Neural progenitor cell (in vitro differentiated cells): ENCODE measurements around the gene UPK1A. TPM values are rescaled to one million over a fixed set of nuclear protein-coding genes. Genes with fewer than 3 reads are reported as not detected.

Experiments used
- DNase-seq: peaks from one replicate; pipeline ENCODE4 v3.0.0-alpha.2; 2016; ENCODE audit warnings: low spot score
- H2AFZ ChIP-seq: fragments of 200-600 bp; sonication (generic); replicated peaks from 2 replicates; pipeline ENCODE4 v1.6.1; 2016; ENCODE audit warnings: antibody characterized with exemption
- H3F3A ChIP-seq: fragments of 200-600 bp; sonication (generic); 2 replicates; pipeline ENCODE4 v1.6.1; 2016; ENCODE audit warnings: antibody characterized with exemption, low read depth
- H3K27ac ChIP-seq: fragments of 200-600 bp; sonication (generic); 2 replicates; pipeline ENCODE4 v1.5.1; 2016; ENCODE audit warnings: mild to moderate bottlenecking
- H3K27me3 ChIP-seq: fragments of 200-600 bp; sonication (generic); 2 replicates; pipeline ENCODE4 v1.6.1; 2016; ENCODE audit warnings: mild to moderate bottlenecking, moderate library complexity
- H3K36me3 ChIP-seq: fragments of 200-600 bp; sonication (generic); 2 replicates; pipeline ENCODE4 v1.5.1; 2016
- H3K4me1 ChIP-seq: fragments of 200-600 bp; sonication (generic); 2 replicates; pipeline ENCODE4 v1.6.1; 2016; ENCODE audit warnings: mixed run types
- H3K4me2 ChIP-seq: fragments of 200-600 bp; sonication (generic); 2 replicates; pipeline ENCODE4 v1.6.1; 2016
- H3K4me3 ChIP-seq: fragments of 200-600 bp; sonication (generic); 2 replicates; pipeline ENCODE4 v1.5.1; 2016
- H3K79me2 ChIP-seq: fragments of 200-600 bp; sonication (generic); 2 replicates; pipeline ENCODE4 v1.6.1; 2016; ENCODE audit warnings: low read depth
- H3K9ac ChIP-seq: fragments of 200-600 bp; sonication (generic); 2 replicates; pipeline ENCODE4 v1.6.1; 2016
- H3K9me3 ChIP-seq: fragments of 200-600 bp; sonication (generic); 2 replicates; pipeline ENCODE4 v1.5.1; 2016; ENCODE audit warnings: low read depth
- H4K20me1 ChIP-seq: fragments of 200-600 bp; sonication (generic); 2 replicates; pipeline ENCODE4 v1.6.1; 2016; ENCODE audit warnings: low read depth
- H3K27ac Mint-ChIP-seq: 3 replicates; pipeline ENCODE4 v1.8.0; 2021; ENCODE audit warnings: mixed read lengths
- H3K27me3 Mint-ChIP-seq: 2 replicates; pipeline ENCODE4 v1.8.0; 2022; ENCODE audit warnings: low read depth, mild to moderate bottlenecking, inconsistent platforms, moderate library complexity, mixed read lengths; ENCODE audit not compliant: insufficient read depth
- H3K36me3 Mint-ChIP-seq: 3 replicates; pipeline ENCODE4 v1.8.0; 2021; ENCODE audit warnings: mixed read lengths
- H3K4me1 Mint-ChIP-seq: 3 replicates; pipeline ENCODE4 v1.8.0; 2021; ENCODE audit warnings: mixed read lengths
- H3K4me3 Mint-ChIP-seq: 3 replicates; pipeline ENCODE4 v1.8.0; 2021; ENCODE audit warnings: mild to moderate bottlenecking, moderate library complexity, mixed read lengths
- H3K9me3 Mint-ChIP-seq: 3 replicates; pipeline ENCODE4 v1.8.0; 2020; ENCODE audit warnings: mixed read lengths
- EZH2 ChIP-seq: fragments of 200-600 bp; sonication (generic); IDR thresholded peaks from 2 replicates; pipeline ENCODE4 v1.6.1; 2017; ENCODE audit warnings: antibody characterized with exemption, mild to moderate bottlenecking, moderate library complexity
- EZH2phosphoT487 ChIP-seq: fragments of 200-600 bp; sonication (generic); IDR thresholded peaks from 2 replicates; pipeline ENCODE4 v1.6.1; 2017; ENCODE audit warnings: antibody characterized with exemption
- total RNA-seq: library from RNA; depleted of rRNA; stranded (reverse); fragments of >200 nt; gene quantifications from 2 replicates; pipeline ENCODE4 v1.2.3, GENCODE V29; 2015; ENCODE audit warnings: low replicate concordance
- TF ChIP-seq, protein P1 (sequence below): fragments of 200-600 bp; sonication (generic); IDR thresholded peaks from 2 replicates; pipeline ENCODE4 v1.5.1; 2017; ENCODE audit warnings: antibody characterized with exemption, mild to moderate bottlenecking

Gene UPK1A
- total RNA-seq, 1 donor from 2014 or later: not detected

DNA sequence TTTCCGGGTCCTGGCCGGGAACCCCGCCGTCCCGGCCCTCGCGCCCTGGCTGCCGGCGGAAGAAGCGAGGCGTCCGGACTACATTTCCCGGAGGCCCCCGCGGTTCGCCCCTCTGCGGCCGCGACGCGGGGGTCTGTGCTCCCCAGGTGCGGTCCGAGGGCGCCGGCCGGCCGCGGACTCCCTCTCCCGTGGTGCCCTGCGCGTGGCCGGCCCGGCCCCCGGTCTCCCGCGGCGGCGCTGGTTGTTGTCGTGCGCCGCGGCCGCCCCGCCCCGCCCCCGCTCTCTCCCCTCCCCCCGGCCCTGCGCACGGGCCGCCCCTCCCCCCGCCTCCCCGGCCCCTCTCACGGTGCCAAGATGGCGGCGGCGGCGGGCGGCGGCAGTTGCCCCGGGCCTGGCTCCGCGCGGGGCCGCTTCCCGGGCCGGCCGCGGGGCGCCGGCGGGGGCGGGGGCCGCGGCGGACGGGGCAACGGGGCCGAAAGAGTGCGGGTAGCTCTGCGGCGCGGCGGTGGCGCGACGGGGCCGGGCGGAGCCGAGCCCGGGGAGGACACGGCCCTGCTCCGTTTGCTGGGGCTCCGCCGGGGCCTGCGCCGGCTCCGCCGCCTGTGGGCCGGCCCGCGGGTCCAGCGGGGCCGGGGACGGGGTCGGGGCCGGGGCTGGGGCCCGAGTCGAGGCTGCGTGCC, 51.5 kb downstream of the UPK1A start, which contains the start of gene KMT2B:
TSS of gene KMT2B (plus strand) at position 339 of the 680 bp plus-strand sequence. CDS start at position 355, 16 bp downstream.
- Histone ChIP-seq H3K4me3 (peak within 1 kb of the TSS; percentile 73), H3K27ac (peak within 1 kb of the TSS; percentile 52), H3K4me1 (peaks cover 22% of the 10 kb centered on the region), H3K27me3 (peaks cover 8% of the 10 kb centered on the region), H3K9ac (peak within 1 kb of the TSS; percentile 91), H3K79me2 (peaks cover 22% of the 10 kb centered on the region), H3K9me3 (no peaks in the 10 kb centered on the region), H3K36me3 (no peaks in the 10 kb centered on the region), H4K20me1 (peaks cover 28% of the 10 kb centered on the region), H2AFZ (peak within 1 kb of the TSS; percentile 31), H3F3A (peaks cover 19% of the 10 kb centered on the region), H3K4me2 (peak within 1 kb of the TSS; percentile 93)
- peak within 1 kb of the TSS; percentile 97 for H3K27ac Mint-ChIP-seq
- DNase-seq: peak; percentile 99
- H3K36me3 Mint-ChIP-seq: peaks cover 14% of the 10 kb centered on the region
- peaks cover 41% of the 10 kb centered on the region for H3K4me1 Mint-ChIP-seq
- no peak for TF ChIP-seq EZH2phosphoT487
- TF ChIP-seq, protein P1, sequence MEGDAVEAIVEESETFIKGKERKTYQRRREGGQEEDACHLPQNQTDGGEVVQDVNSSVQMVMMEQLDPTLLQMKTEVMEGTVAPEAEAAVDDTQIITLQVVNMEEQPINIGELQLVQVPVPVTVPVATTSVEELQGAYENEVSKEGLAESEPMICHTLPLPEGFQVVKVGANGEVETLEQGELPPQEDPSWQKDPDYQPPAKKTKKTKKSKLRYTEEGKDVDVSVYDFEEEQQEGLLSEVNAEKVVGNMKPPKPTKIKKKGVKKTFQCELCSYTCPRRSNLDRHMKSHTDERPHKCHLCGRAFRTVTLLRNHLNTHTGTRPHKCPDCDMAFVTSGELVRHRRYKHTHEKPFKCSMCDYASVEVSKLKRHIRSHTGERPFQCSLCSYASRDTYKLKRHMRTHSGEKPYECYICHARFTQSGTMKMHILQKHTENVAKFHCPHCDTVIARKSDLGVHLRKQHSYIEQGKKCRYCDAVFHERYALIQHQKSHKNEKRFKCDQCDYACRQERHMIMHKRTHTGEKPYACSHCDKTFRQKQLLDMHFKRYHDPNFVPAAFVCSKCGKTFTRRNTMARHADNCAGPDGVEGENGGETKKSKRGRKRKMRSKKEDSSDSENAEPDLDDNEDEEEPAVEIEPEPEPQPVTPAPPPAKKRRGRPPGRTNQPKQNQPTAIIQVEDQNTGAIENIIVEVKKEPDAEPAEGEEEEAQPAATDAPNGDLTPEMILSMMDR: no peak
- no peak for TF ChIP-seq EZH2
- peak within 1 kb of the TSS; percentile 94 for H3K4me3 Mint-ChIP-seq
- no peaks in the 10 kb centered on the region for H3K9me3 Mint-ChIP-seq
- peaks cover 12% of the 10 kb centered on the region for H3K27me3 Mint-ChIP-seq

- Histone ChIP-seq H3K27me3 (peaks cover 8% of the 10 kb centered on the region), H4K20me1 (peaks cover 28% of the 10 kb centered on the region), H3K4me1 (peaks cover 22% of the 10 kb centered on the region), H2AFZ (no peak overlapping the region), H3K9me3 (no peaks in the 10 kb centered on the region), H3K36me3 (no peaks in the 10 kb centered on the region), H3K79me2 (peaks cover 22% of the 10 kb centered on the region), H3F3A (peaks cover 19% of the 10 kb centered on the region), H3K4me3 (peak overlapping the region; percentile 73), H3K9ac (peak overlapping the region; percentile 91), H3K27ac (no peak overlapping the region), H3K4me2 (peak overlapping the region; percentile 87)
- Mint-ChIP-seq H3K27ac (no peak overlapping the region), H3K27me3 (peaks cover 11% of the 10 kb centered on the region), H3K4me3 (peak overlapping the region; percentile 94), H3K36me3 (peaks cover 18% of the 10 kb centered on the region), H3K4me1 (peaks cover 38% of the 10 kb centered on the region), H3K9me3 (no peaks in the 10 kb centered on the region)
- TF ChIP-seq EZH2: no peak
- TF ChIP-seq EZH2phosphoT487: no peak
- TF ChIP-seq, protein P1: no peak
- no peak for DNase-seq
These were observed 52.2 kb downstream of the UPK1A start for GRCh38 chr19:35718345-35719041.

DNA sequence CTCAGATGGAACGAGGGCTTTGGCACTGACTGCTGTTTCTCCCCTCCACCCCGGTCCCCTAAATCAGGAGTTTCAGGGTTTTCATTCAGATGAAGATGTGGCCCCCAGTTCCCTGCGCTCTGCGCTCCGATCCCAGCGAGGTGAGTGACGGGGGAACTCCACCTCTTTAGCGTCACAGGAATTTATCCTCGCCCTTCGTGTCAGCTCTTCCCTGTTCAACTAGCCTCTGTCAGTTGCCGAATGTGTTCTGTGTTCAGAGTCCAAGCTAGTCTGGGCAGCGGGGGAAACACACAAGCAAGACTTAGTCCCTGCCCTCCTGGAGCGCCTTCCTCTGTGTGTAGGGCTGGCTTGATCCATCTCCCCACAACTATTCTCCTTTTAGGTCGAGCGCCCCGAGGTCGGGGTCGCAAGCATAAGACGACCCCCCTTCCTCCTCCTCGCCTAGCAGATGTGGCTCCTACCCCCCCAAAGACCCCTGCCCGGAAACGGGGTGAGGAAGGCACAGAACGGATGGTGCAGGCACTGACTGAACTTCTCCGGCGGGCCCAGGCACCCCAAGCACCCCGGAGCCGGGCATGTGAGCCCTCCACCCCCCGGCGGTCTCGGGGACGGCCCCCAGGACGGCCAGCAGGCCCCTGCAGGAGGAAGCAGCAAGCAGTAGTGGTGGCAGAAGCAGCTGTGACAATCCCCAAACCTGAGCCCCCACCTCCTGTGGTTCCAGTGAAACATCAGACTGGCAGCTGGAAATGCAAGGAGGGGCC, 53.3 kb downstream of the UPK1A start:
- peaks cover 22% of the 10 kb centered on the region for H3K79me2 ChIP-seq

More for the DNA sequence above, 53.3 kb downstream of the UPK1A start:
- peak overlapping the region; percentile 87 for H3K4me2 ChIP-seq
- H3K4me1 ChIP-seq: peaks cover 21% of the 10 kb centered on the region
- H3K9me3 ChIP-seq: no peaks in the 10 kb centered on the region
- TF ChIP-seq, protein P1: no peak
- TF ChIP-seq EZH2: no peak
- TF ChIP-seq EZH2phosphoT487: no peak
- H3K27ac Mint-ChIP-seq: no peak overlapping the region
- H3K27me3 ChIP-seq: peaks cover 8% of the 10 kb centered on the region
- H3K36me3 ChIP-seq: no peaks in the 10 kb centered on the region
- peaks cover 27% of the 10 kb centered on the region for H3K4me1 Mint-ChIP-seq
- DNase-seq: no peak
- peaks cover 20% of the 10 kb centered on the region for H3K36me3 Mint-ChIP-seq
- H3K4me3 Mint-ChIP-seq: peak overlapping the region; percentile 94
- peaks cover 19% of the 10 kb centered on the region for H3F3A ChIP-seq
- H4K20me1 ChIP-seq: peaks cover 23% of the 10 kb centered on the region
- no peak overlapping the region for H2AFZ ChIP-seq
- H3K4me3 ChIP-seq: peak overlapping the region; percentile 73
- no peak overlapping the region for H3K9ac ChIP-seq
- no peaks in the 10 kb centered on the region for H3K9me3 Mint-ChIP-seq
- peaks cover 8% of the 10 kb centered on the region for H3K27me3 Mint-ChIP-seq
- H3K27ac ChIP-seq: no peak overlapping the region
